GM12865 (cell line): ENCODE results near the gene FBXO22.

ENCODE experiments used
- DNase-seq: peaks from one replicate; pipeline ENCODE4 v3.0.0; 2010; ENCODE audit warnings: low read depth
- H3K4me3 ChIP-seq: 2 replicates; pipeline ENCODE4 v1.5.1; 2011; ENCODE audit warnings: mild to moderate bottlenecking, low read depth, low read length, control low read depth
- CTCF ChIP-seq: IDR thresholded peaks from 2 replicates; pipeline ENCODE4 v1.5.1; 2011; ENCODE audit warnings: low read length, control low read depth, low read depth, inconsistent platforms; ENCODE audit not compliant: insufficient read depth; ENCODE audit errors: missing control alignments

FBXO22 gene

GRCh38 chr15:75943246-75943645 lies 39.6 kb downstream of the FBXO22 start:
- no peak for TF ChIP-seq CTCF
- DNase-seq, result no peak
- no peak overlapping the region for H3K4me3 ChIP-seq

GRCh38 chr15:75943713-75944215 lies 40.1 kb downstream of the FBXO22 start:
- no peak for TF ChIP-seq CTCF
- DNase-seq, result no peak
- H3K4me3 ChIP-seq, result no peak overlapping the region

GRCh38 chr15:75945953-75946352 lies 42.3 kb downstream of the FBXO22 start:
- no peak for TF ChIP-seq CTCF
- DNase-seq, result no peak
- no peak overlapping the region for H3K4me3 ChIP-seq

GRCh38 chr15:75947092-75947491 lies 43.4 kb downstream of the FBXO22 start:
- DNase-seq, result no peak
- no peak for TF ChIP-seq CTCF
- no peak overlapping the region for H3K4me3 ChIP-seq

- TF ChIP-seq CTCF, result no peak
- no peak for DNase-seq
- no peak overlapping the region for H3K4me3 ChIP-seq
Observed at GRCh38 chr15:75948761-75949296, 45.2 kb downstream of the FBXO22 start.

GRCh38 chr15:75952525-75952924 lies 48.8 kb downstream of the FBXO22 start:
- no peak overlapping the region for H3K4me3 ChIP-seq
- TF ChIP-seq CTCF, result no peak
- DNase-seq, result no peak

GRCh38 chr15:75955720-75956119 lies 52.0 kb downstream of the FBXO22 start:
- no peak for DNase-seq
- no peak for TF ChIP-seq CTCF
- no peak overlapping the region for H3K4me3 ChIP-seq
